HG03064 (cell line): Measurements from ENCODE around the gene JAG2.

Experiments used
- ATAC-seq: cut with Tn5 transposase; IDR thresholded peaks from one replicate; pipeline ENCODE4 v1.9.1; 2021; ENCODE audit warnings: low read depth; ENCODE audit not compliant: unreplicated experiment

JAG2 gene

DNA sequence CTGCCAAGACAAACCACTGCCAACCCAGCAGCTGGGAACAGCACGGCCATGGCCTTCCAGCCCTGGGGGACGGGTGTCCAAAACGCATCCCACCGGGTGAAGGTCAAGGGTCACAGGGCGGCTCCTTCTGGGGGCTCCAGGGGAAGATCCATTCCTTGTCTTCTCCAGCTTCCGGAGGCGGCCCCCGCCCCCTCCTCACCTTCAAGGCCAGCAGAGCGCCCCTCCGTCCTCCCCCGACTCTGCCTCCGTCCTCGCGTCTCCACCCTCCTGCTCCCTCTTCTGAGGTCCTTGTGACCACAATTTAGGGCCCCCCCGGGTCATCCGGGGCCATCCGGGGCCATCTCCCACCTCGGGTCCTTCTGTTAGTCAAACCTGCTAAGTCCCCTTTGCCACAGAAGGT, 16.4 kb upstream of the JAG2 start:
- ATAC-seq = no peak

DNA sequence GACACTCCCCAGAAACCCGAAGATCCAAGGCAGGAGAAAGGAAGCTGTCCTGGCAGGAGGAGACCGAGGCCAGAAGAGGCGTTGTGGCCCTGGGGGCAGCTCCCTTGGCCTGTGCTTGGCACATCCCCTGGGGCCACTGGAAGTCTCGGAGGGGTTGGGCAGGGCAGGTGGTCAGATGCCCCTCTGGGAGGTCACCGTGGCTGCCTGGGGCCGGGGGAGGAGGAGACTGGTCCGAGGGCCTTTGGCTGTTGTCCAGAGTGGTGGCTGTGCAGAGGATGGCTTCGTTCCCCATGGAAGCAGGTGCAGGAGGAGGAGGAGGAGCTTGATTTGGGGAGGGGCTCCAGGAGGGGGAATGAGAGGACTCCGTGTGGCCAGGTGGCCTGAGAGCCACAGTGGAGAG, 15.9 kb upstream of the JAG2 start:
- no peak for ATAC-seq

DNA sequence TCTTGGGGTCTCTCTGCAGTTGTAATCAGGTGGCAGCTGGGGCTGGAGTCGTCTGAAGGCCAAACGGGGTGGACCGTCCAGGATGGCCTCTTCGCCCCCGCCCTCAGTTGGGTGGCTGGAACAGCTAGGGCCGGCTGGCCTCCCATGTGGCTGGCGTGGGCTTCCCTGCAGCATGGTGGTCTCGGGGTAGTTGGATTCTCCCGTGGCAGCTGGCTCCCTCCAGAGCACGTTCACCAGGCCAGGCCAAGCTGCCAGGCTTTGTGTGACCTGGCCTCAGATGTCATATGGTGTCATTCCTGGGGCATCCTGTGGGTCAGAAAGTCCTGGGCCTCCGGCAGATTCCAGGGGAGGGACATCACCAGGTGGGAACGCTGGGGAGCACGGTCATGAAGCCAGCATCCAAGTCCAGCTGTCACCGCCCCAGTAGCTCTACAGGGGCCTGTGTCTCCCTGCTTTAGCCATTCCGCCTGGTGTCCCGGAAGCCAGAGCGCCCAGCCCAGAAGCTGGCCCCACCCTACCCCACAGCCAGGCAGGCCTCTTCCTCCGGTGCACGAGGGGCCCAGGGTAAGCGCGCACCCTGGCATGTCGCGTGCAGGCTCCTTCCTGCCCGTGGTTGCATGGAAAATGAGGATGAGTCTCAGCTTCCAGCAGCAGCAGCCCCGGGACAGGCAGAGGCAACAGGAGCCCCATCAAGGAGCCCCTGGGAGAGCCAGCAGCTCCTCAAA, 13.9 kb upstream of the JAG2 start:
- ATAC-seq = no peak

DNA sequence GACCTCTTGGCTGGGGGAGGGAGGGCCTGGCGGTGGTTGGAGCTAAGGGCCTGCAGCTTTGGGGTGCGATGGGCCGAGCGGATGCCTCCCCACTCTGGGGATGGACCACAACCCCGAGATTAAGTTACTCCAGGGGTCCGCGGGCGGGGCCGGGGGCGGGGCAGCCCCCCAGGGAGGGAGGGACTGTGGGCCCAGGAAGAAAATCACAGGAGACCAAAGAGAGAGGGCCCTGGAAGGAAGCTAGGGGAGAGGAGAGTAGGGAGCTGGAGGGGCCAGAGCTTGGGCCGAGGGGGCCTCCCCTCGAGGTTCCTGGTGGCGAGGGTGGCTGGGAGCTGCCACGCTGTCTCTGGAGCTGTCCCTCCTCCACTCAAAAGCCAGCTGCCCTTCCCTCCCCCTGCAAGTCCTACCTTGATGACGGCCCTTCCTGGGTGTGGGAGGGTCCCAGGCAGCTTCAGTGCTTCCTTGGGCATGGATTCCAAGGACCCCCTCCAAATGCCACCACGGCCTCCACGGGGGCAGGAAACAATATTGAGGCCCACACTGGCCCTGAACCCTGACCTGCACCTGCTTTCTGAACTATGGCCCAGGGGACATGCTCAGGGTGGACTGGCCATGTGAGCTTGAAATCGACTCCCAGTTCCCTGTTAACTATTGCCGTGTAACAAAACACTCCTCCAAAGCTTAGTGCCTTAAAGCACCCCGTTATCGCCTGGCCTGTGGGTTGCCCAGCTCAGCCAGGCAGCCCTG, 13.1 kb upstream of the JAG2 start:
- peak; percentile 14 for ATAC-seq

DNA sequence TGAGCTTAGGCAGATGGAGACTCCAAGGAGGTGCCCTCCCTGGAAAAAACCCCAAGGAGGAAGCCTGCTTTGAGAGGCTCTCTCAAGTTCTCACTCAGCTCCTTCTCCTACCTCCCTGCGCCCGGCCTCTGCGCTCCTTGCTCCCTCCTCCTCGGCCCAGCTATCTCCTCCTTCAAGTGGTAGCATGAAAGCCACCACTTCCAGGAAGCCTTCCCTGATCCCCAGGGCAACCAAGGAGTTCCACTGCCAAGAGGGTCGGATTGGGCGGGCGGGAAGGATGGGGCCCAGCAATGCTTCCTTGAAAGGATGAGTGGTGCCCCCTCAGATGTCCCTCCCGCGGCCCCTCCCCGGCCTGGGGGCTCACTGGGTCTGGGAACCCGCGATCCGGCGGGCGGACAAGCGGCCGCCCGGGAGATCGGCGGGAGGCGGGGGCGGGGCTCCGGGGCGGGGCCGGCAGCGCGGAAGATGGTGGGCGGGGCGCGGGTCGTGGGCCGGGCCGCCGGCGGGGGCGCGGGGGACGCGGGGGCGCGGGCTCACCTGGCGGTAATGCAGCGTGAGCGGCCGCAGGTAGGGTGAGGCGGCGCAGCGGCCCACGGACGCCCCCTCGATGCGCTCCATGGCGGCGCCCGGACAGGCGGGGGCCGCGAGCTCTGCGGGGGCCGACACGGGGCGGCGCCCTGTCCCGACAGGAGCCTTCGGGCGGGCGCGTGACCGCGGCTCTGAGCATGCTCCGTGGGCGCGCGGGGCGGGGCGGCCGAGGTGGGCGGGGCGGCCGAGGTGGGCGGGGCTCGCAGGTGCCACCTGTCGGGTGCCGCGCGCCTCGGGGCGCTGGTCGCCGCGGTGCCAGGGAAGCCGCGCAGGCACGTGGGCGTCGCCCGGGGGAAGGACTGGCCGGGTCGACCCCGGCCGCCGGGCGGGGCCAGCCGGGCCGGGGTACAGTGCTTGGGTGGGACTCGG, 12.3 kb upstream of the JAG2 start, which contains the start of gene NUDT14:
NUDT14 (minus strand) TSS at position 721 of the 957 bp plus-strand sequence; CDS start at position 618, 103 bp downstream.
- peak; percentile 50 for ATAC-seq

DNA sequence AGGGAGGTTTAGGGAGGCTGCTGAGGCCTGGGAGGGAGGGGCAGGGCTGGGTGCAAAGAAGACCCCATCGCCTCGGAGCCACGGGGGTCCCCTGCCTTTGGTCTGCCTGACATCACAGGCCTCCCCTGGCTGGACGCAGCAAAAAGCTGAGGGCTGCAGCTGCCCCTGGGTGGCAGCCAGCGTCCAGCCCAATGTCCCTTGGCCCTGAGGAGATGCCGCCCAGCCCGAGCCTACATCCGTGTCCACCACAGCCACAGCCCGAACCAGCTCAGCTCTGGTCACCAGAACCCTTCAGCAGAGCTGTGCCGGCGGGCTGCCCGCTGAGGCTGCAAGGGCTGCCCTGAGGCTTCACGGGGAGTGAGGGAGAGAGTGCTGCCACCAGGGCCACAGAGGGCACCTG, 10.6 kb upstream of the JAG2 start:
- ATAC-seq = no peak

DNA sequence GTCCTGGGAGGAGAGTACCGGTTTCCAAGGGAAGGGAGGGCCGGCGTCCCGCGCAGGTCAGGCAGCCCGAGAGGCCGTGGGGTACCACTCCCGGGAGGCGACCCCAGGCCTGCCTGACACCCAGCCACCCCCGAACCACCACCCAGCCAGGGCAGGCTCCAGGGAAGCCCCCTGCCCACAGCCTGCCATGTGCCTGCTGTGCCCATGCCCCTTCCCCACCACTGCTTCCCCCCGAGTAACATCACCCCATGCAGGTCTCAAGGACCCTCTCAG, 10.2 kb upstream of the JAG2 start:
- no peak for ATAC-seq

DNA sequence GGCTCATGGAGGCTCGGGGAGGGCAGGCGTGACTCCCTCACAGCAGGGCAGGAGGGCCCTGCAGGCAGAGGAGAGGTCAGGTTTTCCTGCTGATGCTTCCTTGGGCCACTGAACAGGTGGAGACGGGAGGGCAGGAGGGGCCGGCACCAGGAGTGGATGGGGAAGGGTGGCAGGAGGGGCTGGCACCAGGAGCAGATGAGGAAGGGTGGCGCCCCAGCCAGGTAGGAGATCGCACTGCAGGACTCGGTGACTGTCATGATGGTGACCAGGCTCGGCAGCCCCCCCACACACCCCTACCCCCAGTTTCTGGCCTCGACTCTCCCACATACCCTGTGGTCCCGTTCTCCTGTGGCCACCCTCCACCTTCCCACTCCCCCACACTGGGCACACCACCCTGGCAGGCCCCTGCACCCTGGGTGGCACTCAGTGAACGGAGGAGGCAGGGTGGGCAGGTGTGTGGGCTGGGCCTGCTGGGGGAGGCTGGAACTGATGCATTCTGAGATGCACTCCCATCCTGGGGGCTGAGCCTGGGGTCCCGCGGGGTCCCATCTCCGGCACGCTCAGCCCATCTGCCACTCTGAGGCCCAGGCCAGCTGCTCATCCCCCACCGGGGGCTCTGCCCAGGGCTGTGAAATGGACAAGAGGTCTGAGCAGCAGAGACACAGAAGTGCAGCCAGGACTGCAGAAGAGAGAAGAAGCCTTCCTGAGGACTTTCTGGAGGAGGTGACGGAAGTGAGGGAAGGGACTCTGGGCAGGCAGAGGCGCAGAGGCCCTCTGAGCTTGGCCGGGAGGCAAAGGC, 9.7 kb upstream of the JAG2 start:
- ATAC-seq = no peak

DNA sequence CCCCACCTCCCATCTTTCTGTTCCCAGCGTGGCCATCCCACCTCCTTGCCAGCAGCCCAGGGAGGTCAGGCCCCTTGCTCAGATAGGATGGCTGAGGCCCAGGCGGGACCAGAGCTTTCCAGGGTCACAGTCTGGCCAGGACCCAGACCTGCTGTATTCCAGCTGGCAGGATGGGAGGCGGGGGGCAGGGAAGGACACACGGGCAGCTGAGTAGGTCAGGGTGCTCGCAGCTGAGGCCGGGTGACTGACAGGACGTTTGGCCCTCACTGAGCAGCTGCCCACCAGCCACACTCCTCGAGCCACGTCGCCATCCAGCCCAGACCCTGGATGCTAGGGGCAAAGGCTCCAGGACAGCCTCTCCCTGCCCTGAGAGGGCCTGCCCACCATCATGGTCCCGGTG, 8.5 kb upstream of the JAG2 start:
- ATAC-seq = no peak

DNA sequence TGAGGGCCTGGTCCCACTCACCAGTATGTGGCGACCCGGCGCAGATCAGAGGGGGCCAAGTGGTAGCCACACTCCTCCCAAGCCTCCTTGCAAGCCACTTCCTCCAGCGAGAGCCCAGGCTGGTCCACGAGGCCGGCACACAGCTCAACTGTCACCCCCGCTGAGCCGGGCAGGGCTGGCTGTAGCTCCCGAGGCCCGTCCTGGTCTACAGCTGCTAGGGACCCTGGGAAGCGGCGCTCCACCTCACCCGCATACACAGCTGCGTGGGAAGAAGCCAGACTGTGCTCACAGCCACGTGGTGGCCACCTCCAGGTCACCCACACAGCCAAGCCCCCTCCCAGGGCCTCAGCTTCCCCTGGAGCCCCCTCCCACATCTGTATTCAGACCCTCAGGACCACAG, 7.9 kb upstream of the JAG2 start:
- no peak for ATAC-seq

DNA sequence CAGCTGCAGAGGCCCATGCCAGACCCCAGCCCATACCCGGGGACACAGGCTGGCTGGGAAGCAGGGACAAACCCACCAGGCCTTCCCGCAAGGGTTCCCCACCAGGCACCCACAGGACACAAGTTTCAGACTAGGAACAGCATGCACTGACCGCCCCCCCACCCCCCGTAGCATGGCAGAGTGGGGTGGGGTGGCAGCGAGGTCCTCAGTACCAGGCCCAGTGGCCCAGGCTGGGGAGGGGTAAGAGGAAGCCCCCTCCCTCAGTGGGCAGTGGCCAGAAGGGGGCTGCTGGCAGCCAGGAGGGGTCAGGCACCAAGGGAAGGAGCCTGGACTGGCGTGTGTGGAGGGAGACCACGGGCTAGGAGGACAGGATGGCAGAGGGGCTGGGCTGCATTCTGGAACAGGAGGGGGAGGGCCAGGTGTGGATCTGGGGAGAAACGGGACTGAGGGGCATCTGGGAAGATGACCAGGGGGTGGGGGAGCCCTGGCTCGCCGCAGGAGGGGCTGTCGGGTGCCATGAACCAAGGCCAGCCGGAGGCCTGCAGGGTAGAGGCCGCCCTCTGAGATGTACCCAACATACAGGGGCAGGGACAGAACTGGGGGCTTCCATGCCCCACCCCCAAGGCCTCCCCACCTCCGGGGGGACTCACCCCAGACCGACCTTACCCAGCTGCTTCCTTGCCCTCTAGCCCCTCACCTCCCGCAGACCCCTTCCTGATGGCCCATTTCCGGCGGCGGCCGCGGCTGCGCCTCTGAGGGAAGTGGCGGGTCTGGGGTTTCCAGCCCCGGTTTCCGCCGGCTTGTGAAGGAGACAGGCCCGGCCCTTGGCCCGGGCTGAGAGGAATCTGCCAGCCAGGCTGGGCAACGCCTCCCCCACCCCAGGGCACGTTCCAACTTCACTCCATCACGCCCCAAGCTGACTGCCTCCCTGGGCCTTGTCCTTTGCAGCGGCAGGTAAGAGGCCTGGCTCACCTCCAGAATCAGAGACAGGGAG, 5.6 kb upstream of the JAG2 start:
- no peak for ATAC-seq

DNA sequence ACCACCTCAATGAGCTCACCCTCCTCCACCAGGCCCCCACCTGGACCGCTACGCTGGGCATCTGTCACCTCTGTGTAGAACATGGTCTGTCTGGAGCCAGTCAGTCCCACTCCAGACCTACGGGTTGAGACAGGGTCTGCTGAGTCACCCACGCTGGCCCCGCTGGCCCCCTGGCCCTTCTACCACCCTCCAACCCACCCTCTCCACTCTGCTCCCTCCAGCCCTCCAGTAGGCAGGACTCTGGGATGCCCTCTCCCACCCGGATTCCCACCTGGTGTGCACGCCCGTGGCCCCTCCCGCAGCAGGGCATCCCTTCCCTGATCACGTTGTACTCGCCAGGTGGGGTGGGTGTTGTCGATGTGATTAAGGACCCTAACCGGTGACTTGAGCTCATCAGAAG, 4.6 kb upstream of the JAG2 start:
- no peak for ATAC-seq

DNA sequence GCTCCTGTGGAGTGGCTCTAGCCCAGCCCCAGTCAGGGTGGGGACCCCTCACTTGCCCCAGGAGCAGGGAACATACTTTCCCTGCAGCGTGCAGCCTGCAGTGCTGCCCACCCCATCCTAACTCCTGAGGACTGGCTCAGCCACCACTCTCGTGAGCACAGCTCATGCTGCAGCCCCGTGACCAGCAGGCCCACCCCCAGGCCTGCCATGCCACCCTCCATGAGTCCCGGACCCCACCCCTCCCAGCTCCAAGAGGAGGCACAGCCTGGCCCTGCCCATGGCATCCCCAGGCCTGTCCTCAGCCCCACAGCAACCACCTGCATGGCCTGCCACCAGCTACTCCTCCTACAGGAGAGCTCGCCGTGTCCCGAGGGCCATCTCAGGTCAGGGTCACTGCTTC, 3.9 kb upstream of the JAG2 start:
- no peak for ATAC-seq

DNA sequence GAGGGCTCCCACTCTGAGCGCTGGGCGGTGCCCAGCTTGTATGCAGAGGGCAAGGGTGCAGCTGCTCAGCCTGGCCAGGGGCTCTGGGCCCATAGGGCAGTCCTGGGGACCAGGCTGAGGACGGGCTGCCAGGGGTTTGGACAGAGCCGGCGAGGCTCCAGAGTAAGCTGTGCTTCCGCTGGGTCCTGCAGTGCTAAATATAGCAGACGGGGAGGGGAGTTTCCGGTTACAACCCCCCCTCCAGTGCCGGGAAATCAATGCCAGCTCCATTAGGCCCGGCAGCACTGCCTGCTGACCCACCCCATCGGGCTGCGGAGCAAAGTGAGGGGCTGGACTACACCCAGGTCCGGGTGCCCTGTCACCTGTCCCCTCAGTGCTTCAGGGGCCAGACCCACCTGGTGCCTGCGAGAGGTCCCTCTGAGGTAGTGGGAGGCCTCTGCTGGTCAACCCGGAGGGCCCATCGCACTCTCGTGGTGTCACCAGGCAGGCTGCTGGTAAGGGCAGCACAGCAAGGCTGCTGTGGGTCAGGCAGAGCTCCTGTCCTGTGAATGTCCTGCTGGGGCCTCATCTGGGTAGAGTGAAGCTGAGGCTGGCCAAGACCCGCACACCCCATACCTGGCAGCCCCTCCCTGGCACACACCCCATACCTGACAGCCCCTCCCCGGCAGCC, 2.6 kb upstream of the JAG2 start:
- ATAC-seq = no peak

DNA sequence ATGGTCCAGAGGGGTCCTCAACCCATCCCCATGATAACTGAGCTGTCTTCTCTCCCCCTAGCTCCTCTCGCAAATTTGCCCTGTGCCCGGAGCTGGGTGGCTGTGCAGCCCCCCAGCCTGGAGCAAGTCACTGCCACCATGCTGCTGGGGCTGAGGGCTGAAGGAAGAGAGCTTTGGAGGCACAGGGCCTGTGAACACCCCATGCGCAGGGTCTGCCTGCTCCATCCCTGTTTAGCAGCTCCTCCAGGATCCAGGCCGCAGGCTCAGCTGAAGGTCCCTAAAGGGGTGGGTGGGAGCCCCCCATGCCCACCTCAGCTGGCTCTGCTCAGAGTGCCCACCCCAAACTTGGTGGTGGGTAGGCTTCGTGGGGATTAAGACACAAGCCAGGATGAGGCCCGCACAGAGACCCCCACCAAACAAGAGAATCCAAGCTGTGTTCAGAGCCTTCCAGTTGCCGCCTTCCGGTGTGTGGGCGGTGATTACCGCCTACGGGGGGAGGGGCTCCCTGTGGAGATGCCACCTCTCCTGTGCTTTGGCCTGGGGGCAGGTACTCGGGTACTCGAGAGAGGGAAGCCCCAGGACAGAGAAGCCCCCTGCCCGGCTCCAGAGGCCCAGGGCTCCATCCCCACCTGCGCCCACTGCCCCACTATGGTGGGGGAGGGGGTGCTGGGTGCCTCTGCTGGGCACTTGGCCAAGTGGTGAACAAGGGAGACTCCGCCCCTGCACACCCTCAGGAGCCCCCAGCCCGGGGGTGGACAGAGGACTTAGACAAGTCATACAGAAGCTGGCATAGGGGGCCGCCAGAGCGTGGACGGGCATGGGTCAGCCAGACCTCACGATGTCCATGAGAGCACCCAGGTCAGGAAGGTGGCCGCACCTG, 1.4 kb upstream of the JAG2 start:
- no peak for ATAC-seq

DNA sequence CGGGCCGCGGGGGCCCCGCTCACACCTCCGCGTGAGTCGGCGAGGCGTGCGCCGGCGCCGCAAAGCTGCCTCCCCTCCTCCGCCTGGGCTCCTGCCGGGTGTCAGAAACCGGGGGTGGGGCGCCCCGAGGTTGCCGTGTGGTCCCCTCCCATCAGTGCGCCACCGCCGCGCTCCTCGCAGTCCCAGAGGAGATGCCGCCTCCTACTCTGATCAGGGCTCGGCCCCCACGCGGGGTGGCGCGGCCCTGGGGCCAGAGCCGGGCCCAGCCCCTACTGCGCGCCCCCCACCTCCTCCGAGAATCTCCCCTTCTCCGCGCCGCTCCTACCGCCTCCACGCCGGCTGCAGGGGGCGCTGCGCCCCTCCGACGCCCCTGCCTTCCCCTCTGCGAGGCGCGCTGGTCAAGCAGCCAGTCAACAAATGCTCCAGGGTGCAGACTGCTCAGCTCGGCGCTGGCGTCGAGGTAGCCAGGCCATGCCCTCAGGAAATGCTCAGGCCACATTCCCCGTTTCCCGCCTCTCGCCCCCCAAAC, 467 bp upstream of the JAG2 start:
- ATAC-seq = no peak

DNA sequence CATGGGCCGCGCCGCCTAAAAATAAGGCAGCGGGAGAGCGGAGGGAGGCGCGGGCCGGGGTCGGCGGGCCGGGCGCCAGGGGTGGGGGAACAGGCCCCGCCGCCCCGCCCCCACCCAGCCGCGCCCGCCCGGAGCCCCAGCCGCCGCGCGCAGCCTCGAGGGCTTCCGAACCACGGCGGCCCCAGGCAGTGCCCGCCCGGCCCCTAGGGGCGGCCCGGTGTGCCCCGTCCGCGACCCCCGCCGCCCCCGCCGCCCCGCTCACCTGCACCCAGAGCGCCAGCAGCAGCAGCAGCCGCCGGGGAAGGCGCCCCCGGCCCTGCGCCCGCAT, 519 bp downstream of the JAG2 start:
- ATAC-seq = no peak
